ENCODE measurements around the gene NTM.
A peak's percentile ranks its signal among the peaks of the same experiment; 100 is the strongest.

The NTM gene

GRCh38 chr11:131980199-131980598 is 609.8 kb downstream of the NTM start:
- ChIA-PET POLR2A (no interaction called here), CTCF (no interaction called here)

DNA sequence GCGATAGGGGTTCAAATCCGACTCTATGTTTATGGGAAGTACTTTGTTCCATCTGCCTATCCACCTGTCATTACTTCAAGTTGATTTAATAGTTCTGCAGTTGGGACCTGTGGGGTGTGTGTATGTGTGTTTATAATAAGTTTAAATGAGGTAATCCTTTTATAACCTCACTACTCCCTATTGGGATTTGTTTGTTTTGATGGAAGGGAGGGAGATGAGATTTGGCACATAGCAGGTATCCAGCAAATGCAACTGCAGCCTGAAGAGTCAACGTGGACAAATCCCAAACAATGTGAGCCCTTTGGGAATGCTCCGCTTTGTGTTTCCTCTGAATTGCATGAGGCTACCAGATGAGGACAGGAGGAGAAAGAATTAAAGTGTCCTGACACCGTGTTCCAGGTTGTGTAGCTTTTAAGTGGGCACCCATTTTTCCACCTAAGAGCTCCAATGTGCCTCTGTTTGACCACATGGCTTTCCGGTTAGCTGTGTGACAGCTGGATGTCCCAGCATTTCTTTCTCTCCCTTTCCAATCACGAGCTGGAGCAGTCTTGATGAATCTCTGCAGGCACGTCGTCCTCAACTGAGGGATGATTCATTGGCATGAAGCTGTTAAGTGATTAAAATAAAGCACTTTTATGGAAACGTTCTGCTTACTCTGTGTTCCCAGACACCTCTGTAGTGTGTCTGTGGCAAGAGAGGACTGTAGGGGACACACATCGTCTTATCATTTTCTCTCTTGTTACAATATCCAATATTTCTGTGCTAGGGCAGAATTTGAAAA is 610.7 kb downstream of the NTM start:
- H3K4me3 ChIP-seq (ENCODE audit: low read depth, low read length): no peak overlapping the region
- POLR2A ChIA-PET: no interaction called here
- H3K36me3 ChIP-seq (ENCODE audit: control insufficient read depth in 2 of 2, insufficient read depth in 1 of 2, low read length in 2 of 2): no peaks in the 10 kb centered on the region
- no peaks in the 10 kb centered on the region for H3K9me3 ChIP-seq (ENCODE audit: control insufficient read depth, insufficient read depth, low read depth, low read length)
- H3K4me1 ChIP-seq (ENCODE audit: control insufficient read depth, insufficient read depth, low read length): peaks cover 2% of the 10 kb centered on the region; the same call in 1 of the 2 replicates
- peak overlapping the region; percentile 27; the same call in 1 of the 2 replicates for H3K27ac ChIP-seq (ENCODE audit: extremely low read depth, low read depth, low read length)
- CTCF ChIA-PET: interaction anchor here (0.7 kb wide), 1 partner anchor 234 kb away, joined by 3 read pairs; no protein-coding TSS in a partner anchor
- TF ChIP-seq TRIM28 (IDR thresholded peaks at IDR 0.05; ENCODE audit: borderline replicate concordance, low read length) (peak; percentile 68; the same call in 1 of the 2 replicates), ZNF121 (tag by site-specific recombination; IDR thresholded peaks at IDR 0.05) (no peak), ZSCAN5A (tag by site-specific recombination; IDR thresholded peaks at IDR 0.05) (no peak), ZNF585B (tag by site-specific recombination; IDR thresholded peaks at IDR 0.05) (no peak), ZNF677 (tag by site-specific recombination; IDR thresholded peaks at IDR 0.05) (no peak), GLIS1 (tag by site-specific recombination; IDR thresholded peaks at IDR 0.05) (peak; percentile 44), OSR2 (tag by site-specific recombination; IDR thresholded peaks at IDR 0.05) (peak; percentile 68; the same call in 1 of the 2 replicates), ZSCAN16 (tag by site-specific recombination; IDR thresholded peaks at IDR 0.05) (no peak), OVOL3 (tag by site-specific recombination; IDR thresholded peaks at IDR 0.05) (no peak), REPIN1 (tag by site-specific recombination; IDR thresholded peaks at IDR 0.05; ENCODE audit: low read depth) (no peak), KLF1 (tag by site-specific recombination; IDR thresholded peaks at IDR 0.05) (peak; percentile 74), ZXDB (tag by site-specific recombination; IDR thresholded peaks at IDR 0.05) (no peak), KLF10 (tag by site-specific recombination; IDR thresholded peaks at IDR 0.05) (peak; percentile 71; the same call in 1 of the 2 replicates), FEZF1 (tag by site-specific recombination; IDR thresholded peaks at IDR 0.05) (peak; percentile 66), ZBTB7A (tag by site-specific recombination; IDR thresholded peaks at IDR 0.05; ENCODE audit: low read depth) (no peak), WT1 (tag by site-specific recombination; IDR thresholded peaks at IDR 0.05) (peak; percentile 99)
- TF ChIP-seq, protein P1, sequence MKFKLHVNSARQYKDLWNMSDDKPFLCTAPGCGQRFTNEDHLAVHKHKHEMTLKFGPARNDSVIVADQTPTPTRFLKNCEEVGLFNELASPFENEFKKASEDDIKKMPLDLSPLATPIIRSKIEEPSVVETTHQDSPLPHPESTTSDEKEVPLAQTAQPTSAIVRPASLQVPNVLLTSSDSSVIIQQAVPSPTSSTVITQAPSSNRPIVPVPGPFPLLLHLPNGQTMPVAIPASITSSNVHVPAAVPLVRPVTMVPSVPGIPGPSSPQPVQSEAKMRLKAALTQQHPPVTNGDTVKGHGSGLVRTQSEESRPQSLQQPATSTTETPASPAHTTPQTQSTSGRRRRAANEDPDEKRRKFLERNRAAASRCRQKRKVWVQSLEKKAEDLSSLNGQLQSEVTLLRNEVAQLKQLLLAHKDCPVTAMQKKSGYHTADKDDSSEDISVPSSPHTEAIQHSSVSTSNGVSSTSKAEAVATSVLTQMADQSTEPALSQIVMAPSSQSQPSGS (tag by site-specific recombination; IDR thresholded peaks at IDR 0.05; ENCODE audit: low read depth): peak; percentile 88

More at GRCh38 chr11:131980199-131980598, 609.8 kb downstream of the NTM start:
- H3K27ac ChIP-seq (ENCODE audit: extremely low read depth, low read depth, low read length): no peak overlapping the region
- TF ChIP-seq ZNF148 (tag by site-specific recombination; IDR thresholded peaks at IDR 0.05; ENCODE audit: borderline replicate concordance): no peak
- no peak for TF ChIP-seq ZBTB21 (tag by site-specific recombination; IDR thresholded peaks at IDR 0.05)
- TF ChIP-seq ZSCAN23 (tag by site-specific recombination; IDR thresholded peaks at IDR 0.05): no peak
- TF ChIP-seq KLF16 (tag by site-specific recombination; IDR thresholded peaks at IDR 0.05): no peak
- TF ChIP-seq ZFP41 (tag by site-specific recombination; IDR thresholded peaks at IDR 0.05; ENCODE audit: borderline replicate concordance): no peak
- TF ChIP-seq ZNF449 (tag by site-specific recombination; IDR thresholded peaks at IDR 0.05): no peak
- TF ChIP-seq ZNF335 (tag by site-specific recombination; conservative IDR thresholded peaks at IDR 0.05): no peak
- no peak for TF ChIP-seq ZNF366 (tag by site-specific recombination; conservative IDR thresholded peaks at IDR 0.05)
- no peak for TF ChIP-seq REPIN1 (tag by site-specific recombination; IDR thresholded peaks at IDR 0.05; ENCODE audit: low read depth)
- TF ChIP-seq ZNF777 (tag by site-specific recombination; IDR thresholded peaks at IDR 0.05; ENCODE audit: borderline replicate concordance): no peak
- no peak for TF ChIP-seq ZNF266 (tag by site-specific recombination; IDR thresholded peaks at IDR 0.05; ENCODE audit: low read depth)
- TF ChIP-seq ZNF140 (tag by site-specific recombination; IDR thresholded peaks at IDR 0.05): no peak
- no peak for TF ChIP-seq ZNF48 (tag by site-specific recombination; IDR thresholded peaks at IDR 0.05)
- TF ChIP-seq ZNF776 (tag by site-specific recombination; IDR thresholded peaks at IDR 0.05; ENCODE audit: borderline replicate concordance): no peak
- no peak for TF ChIP-seq OVOL3 (tag by site-specific recombination; IDR thresholded peaks at IDR 0.05)
- no peak for TF ChIP-seq ZNF175 (tag by site-specific recombination; IDR thresholded peaks at IDR 0.05)
- H3K4me1 ChIP-seq (ENCODE audit: control insufficient read depth, insufficient read depth, low read length): peaks cover 2% of the 10 kb centered on the region; the same call in 1 of the 2 replicates
- no peaks in the 10 kb centered on the region for H3K36me3 ChIP-seq (ENCODE audit: control insufficient read depth in 2 of 2, insufficient read depth in 1 of 2, low read length in 2 of 2)
- H3K9me3 ChIP-seq (ENCODE audit: control insufficient read depth, insufficient read depth, low read depth, low read length): no peaks in the 10 kb centered on the region
- no peak overlapping the region for H3K4me3 ChIP-seq (ENCODE audit: low read depth, low read length)

Data from HEK293 (cell line).